Measurements from ENCODE around the gene GSTCD. TPM values are rescaled to one million over a fixed set of nuclear protein-coding genes. Genes with fewer than 3 reads are reported as not detected.

GSTCD gene
- total and polyA plus RNA-seq, 2 experiments from 2014 or later: 2.9 to 6.7 TPM

- Histone ChIP-seq H3K36me3 (ENCODE audit: low read depth) (no peaks in the 10 kb centered on the region), H3F3A (ENCODE audit: insufficient read depth) (no peaks in the 10 kb centered on the region), H3K79me2 (ENCODE audit: insufficient read depth) (no peaks in the 10 kb centered on the region), H3K9ac (no peak overlapping the region), H3K9me3 (ENCODE audit: low read depth) (no peaks in the 10 kb centered on the region), H3K4me3 (no peak overlapping the region), H3K27me3 (replicated peaks; ENCODE audit: insufficient read depth) (no peaks in the 10 kb centered on the region), H2AFZ (no peak overlapping the region), H3K4me1 (ENCODE audit: insufficient read depth) (no peaks in the 10 kb centered on the region), H4K20me1 (ENCODE audit: insufficient read depth) (no peaks in the 10 kb centered on the region), H3K4me2 (ENCODE audit: unreplicated experiment) (no peak overlapping the region), H3K27ac (no peak overlapping the region), H3K9me2 (ENCODE audit: insufficient read depth) (no peaks in the 10 kb centered on the region)
- in situ Hi-C loops (cut with MboI): no loop called here
- no peak for TF ChIP-seq EZH2phosphoT487 (IDR thresholded peaks at IDR 0.05; ENCODE audit: insufficient read depth, low read depth)
- TF ChIP-seq EZH2 (IDR thresholded peaks at IDR 0.05; ENCODE audit: insufficient read depth, poor library complexity, severe bottlenecking): no peak
- 95 to 98% methylated on average over 2 of the region's 2 CpGs for WGBS, 2 experiments (ENCODE audit: low coverage in 1 of 2, low lambda C conversion rate in 2 of 2, missing lambda C conversion rate in 2 of 2)
- no peak for DNase-seq
These were observed 71.6 kb downstream of the GSTCD start for GRCh38 chr4:105780176-105780575.

GRCh38 chr4:105784761-105785160 is 76.2 kb downstream of the GSTCD start:
- in situ Hi-C loops (cut with MboI): no loop called here
- no peak overlapping the region for H3K27ac ChIP-seq
- H3K4me1 ChIP-seq (ENCODE audit: insufficient read depth): no peaks in the 10 kb centered on the region
- no peak overlapping the region for H3K4me2 ChIP-seq (ENCODE audit: unreplicated experiment)
- no peak overlapping the region for H2AFZ ChIP-seq
- WGBS, 2 experiments (ENCODE audit: low coverage in 1 of 2, low lambda C conversion rate in 2 of 2, missing lambda C conversion rate in 2 of 2): 94 to 100% methylated on average over 2 of the region's 2 CpGs
- no peaks in the 10 kb centered on the region for H3K36me3 ChIP-seq (ENCODE audit: low read depth)
- DNase-seq: no peak
- H3K4me3 ChIP-seq: no peak overlapping the region
- H3F3A ChIP-seq (ENCODE audit: insufficient read depth): no peaks in the 10 kb centered on the region
- no peaks in the 10 kb centered on the region for H3K9me2 ChIP-seq (ENCODE audit: insufficient read depth)
- TF ChIP-seq EZH2phosphoT487 (IDR thresholded peaks at IDR 0.05; ENCODE audit: insufficient read depth, low read depth) (no peak), EZH2 (IDR thresholded peaks at IDR 0.05; ENCODE audit: insufficient read depth, poor library complexity, severe bottlenecking) (no peak)
- H3K27me3 ChIP-seq (replicated peaks; ENCODE audit: insufficient read depth): no peaks in the 10 kb centered on the region
- H3K79me2 ChIP-seq (ENCODE audit: insufficient read depth): no peaks in the 10 kb centered on the region
- no peak overlapping the region for H3K9ac ChIP-seq
- H4K20me1 ChIP-seq (ENCODE audit: insufficient read depth): no peaks in the 10 kb centered on the region
- H3K9me3 ChIP-seq (ENCODE audit: low read depth): no peaks in the 10 kb centered on the region

GRCh38 chr4:105785792-105786191 is 77.2 kb downstream of the GSTCD start:
- Histone ChIP-seq H3K9me2 (ENCODE audit: insufficient read depth) (no peaks in the 10 kb centered on the region), H3K9ac (no peak overlapping the region), H3F3A (ENCODE audit: insufficient read depth) (no peaks in the 10 kb centered on the region), H2AFZ (no peak overlapping the region), H3K27me3 (replicated peaks; ENCODE audit: insufficient read depth) (no peaks in the 10 kb centered on the region), H4K20me1 (ENCODE audit: insufficient read depth) (no peaks in the 10 kb centered on the region), H3K4me3 (no peak overlapping the region), H3K36me3 (ENCODE audit: low read depth) (no peaks in the 10 kb centered on the region), H3K4me2 (ENCODE audit: unreplicated experiment) (no peak overlapping the region), H3K27ac (no peak overlapping the region), H3K9me3 (ENCODE audit: low read depth) (no peaks in the 10 kb centered on the region), H3K79me2 (ENCODE audit: insufficient read depth) (no peaks in the 10 kb centered on the region), H3K4me1 (ENCODE audit: insufficient read depth) (no peaks in the 10 kb centered on the region)
- no peak for DNase-seq
- in situ Hi-C loops (cut with MboI): no loop called here
- no peak for TF ChIP-seq EZH2 (IDR thresholded peaks at IDR 0.05; ENCODE audit: insufficient read depth, poor library complexity, severe bottlenecking)
- no peak for TF ChIP-seq EZH2phosphoT487 (IDR thresholded peaks at IDR 0.05; ENCODE audit: insufficient read depth, low read depth)

- Histone ChIP-seq H4K20me1 (ENCODE audit: insufficient read depth) (no peaks in the 10 kb centered on the region), H2AFZ (no peak overlapping the region), H3K9me3 (ENCODE audit: low read depth) (no peaks in the 10 kb centered on the region), H3K36me3 (ENCODE audit: low read depth) (no peaks in the 10 kb centered on the region), H3F3A (ENCODE audit: insufficient read depth) (no peaks in the 10 kb centered on the region), H3K9ac (no peak overlapping the region), H3K27me3 (replicated peaks; ENCODE audit: insufficient read depth) (no peaks in the 10 kb centered on the region), H3K4me1 (ENCODE audit: insufficient read depth) (no peaks in the 10 kb centered on the region), H3K9me2 (ENCODE audit: insufficient read depth) (no peaks in the 10 kb centered on the region), H3K27ac (no peak overlapping the region), H3K79me2 (ENCODE audit: insufficient read depth) (no peaks in the 10 kb centered on the region), H3K4me2 (ENCODE audit: unreplicated experiment) (no peak overlapping the region), H3K4me3 (no peak overlapping the region)
- WGBS, 2 experiments (ENCODE audit: low coverage in 1 of 2, low lambda C conversion rate in 2 of 2, missing lambda C conversion rate in 2 of 2): 95 to 96% methylated on average over 3 of the region's 3 CpGs
- no peak for DNase-seq
- TF ChIP-seq EZH2phosphoT487 (IDR thresholded peaks at IDR 0.05; ENCODE audit: insufficient read depth, low read depth) (no peak), EZH2 (IDR thresholded peaks at IDR 0.05; ENCODE audit: insufficient read depth, poor library complexity, severe bottlenecking) (no peak)
- in situ Hi-C loops (cut with MboI): no loop called here
These were observed 78.2 kb downstream of the GSTCD start for GRCh38 chr4:105786748-105787147.

GRCh38 chr4:105797225-105797624 is 88.6 kb downstream of the GSTCD start:
- no peak for DNase-seq
- Histone ChIP-seq H4K20me1 (ENCODE audit: insufficient read depth) (no peaks in the 10 kb centered on the region), H3K27me3 (replicated peaks; ENCODE audit: insufficient read depth) (no peaks in the 10 kb centered on the region), H3F3A (ENCODE audit: insufficient read depth) (no peaks in the 10 kb centered on the region), H3K79me2 (ENCODE audit: insufficient read depth) (no peaks in the 10 kb centered on the region), H3K9me2 (ENCODE audit: insufficient read depth) (no peaks in the 10 kb centered on the region), H2AFZ (no peak overlapping the region), H3K27ac (no peak overlapping the region), H3K9ac (no peak overlapping the region), H3K36me3 (ENCODE audit: low read depth) (no peaks in the 10 kb centered on the region), H3K4me2 (ENCODE audit: unreplicated experiment) (no peak overlapping the region), H3K4me1 (ENCODE audit: insufficient read depth) (no peaks in the 10 kb centered on the region), H3K9me3 (ENCODE audit: low read depth) (no peaks in the 10 kb centered on the region), H3K4me3 (no peak overlapping the region)
- 95 to 100% methylated on average over 1 of the region's 1 CpG for WGBS, 2 experiments (ENCODE audit: low coverage in 1 of 2, low lambda C conversion rate in 2 of 2, missing lambda C conversion rate in 2 of 2)
- no peak for TF ChIP-seq EZH2phosphoT487 (IDR thresholded peaks at IDR 0.05; ENCODE audit: insufficient read depth, low read depth)
- TF ChIP-seq EZH2 (IDR thresholded peaks at IDR 0.05; ENCODE audit: insufficient read depth, poor library complexity, severe bottlenecking): no peak
- in situ Hi-C loops (cut with MboI): no loop called here
